Activated T-cell treated with anti-CD3 and anti-CD28 coated beads, Interleukin-2, amount 50 U/mL, for 24 hours (primary cell): ENCODE data around the gene APOD.
"Not testable (repeated sequence)": the region's sequence is repeated elsewhere in the genome, so short reads cannot be mapped to it uniquely, and the experiment has no call there.

Source experiments
- DNase-seq: peaks from one replicate; pipeline ENCODE4 v3.0.0-alpha.2; 2020
- H3K27ac Mint-ChIP-seq: 2 replicates; pipeline ENCODE4 v1.8.0; 2020; ENCODE audit warnings: mild to moderate bottlenecking, mixed read lengths
- H3K27me3 Mint-ChIP-seq: 2 replicates; pipeline ENCODE4 v1.8.0; 2020; ENCODE audit warnings: mixed read lengths
- H3K36me3 Mint-ChIP-seq: 2 replicates; pipeline ENCODE4 v1.8.0; 2020; ENCODE audit warnings: low read depth, mixed read lengths
- H3K4me1 Mint-ChIP-seq: 2 replicates; pipeline ENCODE4 v1.8.0; 2020; ENCODE audit warnings: low read depth, mixed read lengths
- H3K4me3 Mint-ChIP-seq: 2 replicates; pipeline ENCODE4 v1.8.0; 2020; ENCODE audit warnings: mild to moderate bottlenecking, moderate library complexity, mixed read lengths
- H3K9me3 Mint-ChIP-seq: 2 replicates; pipeline ENCODE4 v1.8.0; 2020; ENCODE audit warnings: mixed read lengths

APOD gene

GRCh38 chr3:195601785-195602184 lies 18.0 kb upstream of the APOD start:
- not testable (repeated sequence) for H3K4me1 Mint-ChIP-seq

GRCh38 chr3:195601382-195601781 lies 17.6 kb upstream of the APOD start:
- H3K27me3 Mint-ChIP-seq: no peaks in the 10 kb centered on the region
- no peak for DNase-seq
- H3K36me3 Mint-ChIP-seq: no peaks in the 10 kb centered on the region
- no peak overlapping the region for H3K4me3 Mint-ChIP-seq
- H3K27ac Mint-ChIP-seq: no peak overlapping the region
- H3K4me1 Mint-ChIP-seq: no peaks in the 10 kb centered on the region
- H3K9me3 Mint-ChIP-seq: peaks cover 8% of the 10 kb centered on the region

More at GRCh38 chr3:195601785-195602184, 18.0 kb upstream of the APOD start:
- not testable (repeated sequence) for DNase-seq, H3K27ac Mint-ChIP-seq, H3K9me3 Mint-ChIP-seq, H3K27me3 Mint-ChIP-seq, H3K4me3 Mint-ChIP-seq, H3K36me3 Mint-ChIP-seq

- not testable (repeated sequence) for H3K27ac Mint-ChIP-seq, H3K4me1 Mint-ChIP-seq
Observed at GRCh38 chr3:195599926-195600325, 16.2 kb upstream of the APOD start.

GRCh38 chr3:195599516-195599915 lies 15.8 kb upstream of the APOD start:
- not testable (repeated sequence) for H3K36me3 Mint-ChIP-seq

More at GRCh38 chr3:195599926-195600325, 16.2 kb upstream of the APOD start:
- DNase-seq, H3K4me3 Mint-ChIP-seq, H3K36me3 Mint-ChIP-seq, H3K9me3 Mint-ChIP-seq, H3K27me3 Mint-ChIP-seq: not testable (repeated sequence)

GRCh38 chr3:195597848-195598247 lies 14.1 kb upstream of the APOD start:
- H3K27me3 Mint-ChIP-seq: no peaks in the 10 kb centered on the region
- no peaks in the 10 kb centered on the region for H3K4me1 Mint-ChIP-seq
- H3K36me3 Mint-ChIP-seq: no peaks in the 10 kb centered on the region
- DNase-seq: no peak
- no peaks in the 10 kb centered on the region for H3K9me3 Mint-ChIP-seq
- H3K27ac Mint-ChIP-seq: no peak overlapping the region
- no peak overlapping the region for H3K4me3 Mint-ChIP-seq

More at GRCh38 chr3:195599516-195599915, 15.8 kb upstream of the APOD start:
- H3K4me3 Mint-ChIP-seq, H3K9me3 Mint-ChIP-seq, H3K27me3 Mint-ChIP-seq, H3K4me1 Mint-ChIP-seq, DNase-seq, H3K27ac Mint-ChIP-seq: not testable (repeated sequence)

- Mint-ChIP-seq H3K36me3 (no peaks in the 10 kb centered on the region), H3K9me3 (no peaks in the 10 kb centered on the region), H3K4me1 (no peaks in the 10 kb centered on the region), H3K27ac (no peak overlapping the region), H3K4me3 (no peak overlapping the region), H3K27me3 (no peaks in the 10 kb centered on the region)
- DNase-seq: no peak
Observed at GRCh38 chr3:195597229-195597628, 13.5 kb upstream of the APOD start.

- Mint-ChIP-seq H3K27me3 (no peaks in the 10 kb centered on the region), H3K9me3 (no peaks in the 10 kb centered on the region), H3K27ac (no peak overlapping the region), H3K36me3 (no peaks in the 10 kb centered on the region), H3K4me3 (no peak overlapping the region), H3K4me1 (no peaks in the 10 kb centered on the region)
- no peak for DNase-seq
Observed at GRCh38 chr3:195596765-195597171, 13.0 kb upstream of the APOD start.

GRCh38 chr3:195595785-195596531 lies 12.2 kb upstream of the APOD start:
- Mint-ChIP-seq H3K27me3 (no peaks in the 10 kb centered on the region), H3K27ac (no peak overlapping the region), H3K4me3 (no peak overlapping the region), H3K9me3 (no peaks in the 10 kb centered on the region), H3K4me1 (no peaks in the 10 kb centered on the region), H3K36me3 (no peaks in the 10 kb centered on the region)
- DNase-seq: no peak

GRCh38 chr3:195591852-195592251 lies 8.1 kb upstream of the APOD start:
- Mint-ChIP-seq H3K27me3 (no peaks in the 10 kb centered on the region), H3K4me3 (no peak overlapping the region), H3K27ac (no peak overlapping the region), H3K4me1 (no peaks in the 10 kb centered on the region), H3K9me3 (no peaks in the 10 kb centered on the region), H3K36me3 (no peaks in the 10 kb centered on the region)
- DNase-seq: no peak

- H3K36me3 Mint-ChIP-seq: no peaks in the 10 kb centered on the region
- H3K9me3 Mint-ChIP-seq: no peaks in the 10 kb centered on the region
- no peak overlapping the region for H3K27ac Mint-ChIP-seq
- H3K4me1 Mint-ChIP-seq: no peaks in the 10 kb centered on the region
- DNase-seq: no peak
- H3K4me3 Mint-ChIP-seq: no peak overlapping the region
- H3K27me3 Mint-ChIP-seq: no peaks in the 10 kb centered on the region
Observed at GRCh38 chr3:195591220-195591619, 7.5 kb upstream of the APOD start.

- H3K27me3 Mint-ChIP-seq, DNase-seq, H3K4me3 Mint-ChIP-seq, H3K36me3 Mint-ChIP-seq, H3K27ac Mint-ChIP-seq, H3K4me1 Mint-ChIP-seq, H3K9me3 Mint-ChIP-seq: not testable (repeated sequence)
Observed at GRCh38 chr3:195590381-195590780, 6.6 kb upstream of the APOD start.

- not testable (repeated sequence) for H3K27me3 Mint-ChIP-seq, DNase-seq, H3K27ac Mint-ChIP-seq, H3K36me3 Mint-ChIP-seq, H3K9me3 Mint-ChIP-seq, H3K4me3 Mint-ChIP-seq, H3K4me1 Mint-ChIP-seq
Observed at GRCh38 chr3:195589796-195590195, 6.1 kb upstream of the APOD start.

GRCh38 chr3:195587824-195588223 lies 4.1 kb upstream of the APOD start:
- Mint-ChIP-seq H3K4me1 (peaks cover 8% of the 10 kb centered on the region), H3K9me3 (no peaks in the 10 kb centered on the region), H3K36me3 (no peaks in the 10 kb centered on the region), H3K27ac (no peak overlapping the region), H3K27me3 (peaks cover 3% of the 10 kb centered on the region), H3K4me3 (no peak overlapping the region)
- DNase-seq: no peak

- H3K9me3 Mint-ChIP-seq: no peaks in the 10 kb centered on the region
- H3K4me1 Mint-ChIP-seq: peaks cover 8% of the 10 kb centered on the region
- H3K4me3 Mint-ChIP-seq: no peak overlapping the region
- no peak for DNase-seq
- H3K27ac Mint-ChIP-seq: no peak overlapping the region
- H3K27me3 Mint-ChIP-seq: peaks cover 3% of the 10 kb centered on the region
- no peaks in the 10 kb centered on the region for H3K36me3 Mint-ChIP-seq
Observed at GRCh38 chr3:195587406-195587805, 3.7 kb upstream of the APOD start.

- Mint-ChIP-seq H3K27ac (no peak overlapping the region), H3K4me3 (no peak overlapping the region), H3K27me3 (peaks cover 3% of the 10 kb centered on the region), H3K9me3 (no peaks in the 10 kb centered on the region), H3K36me3 (no peaks in the 10 kb centered on the region), H3K4me1 (peaks cover 11% of the 10 kb centered on the region)
- DNase-seq: no peak
Observed at GRCh38 chr3:195584543-195584870, 767 bp upstream of the APOD start.

GRCh38 chr3:195582947-195583346 lies 793 bp downstream of the APOD start:
- Mint-ChIP-seq H3K27ac (no peak overlapping the region), H3K4me1 (peaks cover 11% of the 10 kb centered on the region), H3K36me3 (no peaks in the 10 kb centered on the region), H3K27me3 (peaks cover 3% of the 10 kb centered on the region), H3K4me3 (no peak overlapping the region), H3K9me3 (no peaks in the 10 kb centered on the region)
- no peak for DNase-seq
